ENCODE measurements around the gene MS4A3.
"Not testable (repeated sequence)": the region's sequence is repeated elsewhere in the genome, so short reads cannot be mapped to it uniquely, and the experiment has no call there.

DNA sequence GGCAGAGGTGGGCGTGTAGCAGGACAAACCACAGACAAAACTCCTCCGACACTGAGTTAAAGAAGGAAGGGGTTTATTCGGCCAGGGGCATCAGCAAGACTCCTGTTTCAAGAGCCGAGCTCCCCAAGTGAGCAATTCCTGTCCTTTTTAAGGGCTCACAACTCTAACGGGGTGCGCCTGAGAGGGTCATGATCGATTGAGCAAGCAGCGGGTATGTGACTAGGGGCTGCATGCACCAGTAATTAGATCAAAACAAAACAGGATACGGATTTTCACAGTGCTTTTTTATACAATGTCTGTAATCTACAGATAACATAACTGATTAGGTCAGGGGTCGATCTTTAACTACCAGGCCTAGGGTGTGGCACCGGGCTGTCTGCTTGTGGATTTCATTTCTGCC is 44.9 kb downstream of the MS4A3 start:
- TF ChIP-seq, protein P1, sequence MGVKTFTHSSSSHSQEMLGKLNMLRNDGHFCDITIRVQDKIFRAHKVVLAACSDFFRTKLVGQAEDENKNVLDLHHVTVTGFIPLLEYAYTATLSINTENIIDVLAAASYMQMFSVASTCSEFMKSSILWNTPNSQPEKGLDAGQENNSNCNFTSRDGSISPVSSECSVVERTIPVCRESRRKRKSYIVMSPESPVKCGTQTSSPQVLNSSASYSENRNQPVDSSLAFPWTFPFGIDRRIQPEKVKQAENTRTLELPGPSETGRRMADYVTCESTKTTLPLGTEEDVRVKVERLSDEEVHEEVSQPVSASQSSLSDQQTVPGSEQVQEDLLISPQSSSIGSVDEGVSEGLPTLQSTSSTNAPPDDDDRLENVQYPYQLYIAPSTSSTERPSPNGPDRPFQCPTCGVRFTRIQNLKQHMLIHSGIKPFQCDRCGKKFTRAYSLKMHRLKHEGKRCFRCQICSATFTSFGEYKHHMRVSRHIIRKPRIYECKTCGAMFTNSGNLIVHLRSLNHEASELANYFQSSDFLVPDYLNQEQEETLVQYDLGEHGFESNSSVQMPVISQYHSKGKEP (tag by site-specific recombination; IDR thresholded peaks at IDR 0.05): not testable (repeated sequence)
- not testable (repeated sequence) for TF ChIP-seq ZNF707 (tag by site-specific recombination; IDR thresholded peaks at IDR 0.05); ZNF423 (tag by site-specific recombination; IDR thresholded peaks at IDR 0.05); ZFP41 (tag by site-specific recombination; IDR thresholded peaks at IDR 0.05; ENCODE audit: borderline replicate concordance); TCF7L2 (IDR thresholded peaks at IDR 0.05; ENCODE audit: borderline replicate concordance, low read depth, low read length)
- TF ChIP-seq, protein P2, sequence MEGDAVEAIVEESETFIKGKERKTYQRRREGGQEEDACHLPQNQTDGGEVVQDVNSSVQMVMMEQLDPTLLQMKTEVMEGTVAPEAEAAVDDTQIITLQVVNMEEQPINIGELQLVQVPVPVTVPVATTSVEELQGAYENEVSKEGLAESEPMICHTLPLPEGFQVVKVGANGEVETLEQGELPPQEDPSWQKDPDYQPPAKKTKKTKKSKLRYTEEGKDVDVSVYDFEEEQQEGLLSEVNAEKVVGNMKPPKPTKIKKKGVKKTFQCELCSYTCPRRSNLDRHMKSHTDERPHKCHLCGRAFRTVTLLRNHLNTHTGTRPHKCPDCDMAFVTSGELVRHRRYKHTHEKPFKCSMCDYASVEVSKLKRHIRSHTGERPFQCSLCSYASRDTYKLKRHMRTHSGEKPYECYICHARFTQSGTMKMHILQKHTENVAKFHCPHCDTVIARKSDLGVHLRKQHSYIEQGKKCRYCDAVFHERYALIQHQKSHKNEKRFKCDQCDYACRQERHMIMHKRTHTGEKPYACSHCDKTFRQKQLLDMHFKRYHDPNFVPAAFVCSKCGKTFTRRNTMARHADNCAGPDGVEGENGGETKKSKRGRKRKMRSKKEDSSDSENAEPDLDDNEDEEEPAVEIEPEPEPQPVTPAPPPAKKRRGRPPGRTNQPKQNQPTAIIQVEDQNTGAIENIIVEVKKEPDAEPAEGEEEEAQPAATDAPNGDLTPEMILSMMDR (tag by site-specific recombination; IDR thresholded peaks at IDR 0.05): not testable (repeated sequence)
